ENCODE data around the gene CTNNA3. TPM values are rescaled to one million over a fixed set of nuclear protein-coding genes. Genes with fewer than 3 reads are reported as not detected.

Gene CTNNA3
- total RNA-seq, 1 experiment from 2014 or later: 0.32 TPM

- Histone ChIP-seq H2AFZ (ENCODE audit: low read depth, low read length, poor library complexity, severe bottlenecking) (no peak overlapping the region), H3K27ac (ENCODE audit: low read depth, low read length) (no peak overlapping the region), H3K4me3 (replicated peaks in 1 of 2; ENCODE audit: low read depth in 1 of 2, low read length in 2 of 2) (no peak overlapping the region), H3K4me1 (ENCODE audit: control insufficient read depth in 1 of 2, insufficient read depth in 2 of 2, low read length in 2 of 2) (no peaks in the 10 kb centered on the region), H3K4me2 (ENCODE audit: low read length) (no peak overlapping the region), H3K9ac (ENCODE audit: low read length) (no peak overlapping the region), H3K9me2 (ENCODE audit: insufficient read depth) (no peaks in the 10 kb centered on the region), H4K20me1 (ENCODE audit: insufficient read depth) (no peaks in the 10 kb centered on the region), H3K79me2 (ENCODE audit: insufficient read depth, low read length) (no peaks in the 10 kb centered on the region), H3K36me3 (ENCODE audit: control insufficient read depth in 1 of 2, insufficient read depth in 2 of 2, low read length in 2 of 2) (no peaks in the 10 kb centered on the region), H3K9me3 (ENCODE audit: control insufficient read depth in 1 of 2, insufficient read depth in 1 of 2, low read depth in 1 of 2, low read length in 2 of 2) (no peaks in the 10 kb centered on the region), H3K27me3 (ENCODE audit: insufficient read depth, low read length) (no peaks in the 10 kb centered on the region)
- TF ChIP-seq SIN3A (IDR thresholded peaks at IDR 0.05; ENCODE audit: low read depth) (no peak), ZFX (IDR thresholded peaks at IDR 0.05) (no peak), YY1 (IDR thresholded peaks at IDR 0.05; ENCODE audit: extremely low read depth, insufficient replicate concordance, low read depth, low read length) (no peak), JUND (IDR thresholded peaks at IDR 0.05) (no peak), TCF7L2 (IDR thresholded peaks at IDR 0.05; ENCODE audit: borderline replicate concordance, extremely low read depth, insufficient read depth, insufficient read length) (no peak), POLR2A (IDR thresholded peaks at IDR 0.05; ENCODE audit: borderline replicate concordance, extremely low read depth, insufficient read depth, insufficient read length) (no peak), EGR1 (IDR thresholded peaks at IDR 0.05; ENCODE audit: low read depth) (no peak)
- ChIA-PET POLR2A (no interaction called here), CTCF (no interaction called here), RAD21 (ENCODE audit: low non-redundant PET in 1 of 2, low total read pairs in 2 of 2, uncharacterized antibody in 2 of 2, unreplicated experiment in 2 of 2) (no interaction called here)
- BruUV-seq (replicated peaks): no TSS peak
- DNase-seq (ENCODE audit: low read depth, low spot score) (no peak), ATAC-seq (no peak)
- intact Hi-C loops (cut with micrococcal nuclease): no loop called here
Observed at GRCh38 chr10:67622984-67623383, 73.0 kb downstream of the CTNNA3 start.

GRCh38 chr10:67622511-67622910, 73.5 kb downstream of the CTNNA3 start:
- no peak overlapping the region for H2AFZ ChIP-seq (ENCODE audit: low read depth, low read length, poor library complexity, severe bottlenecking)
- no peaks in the 10 kb centered on the region for H3K4me1 ChIP-seq (ENCODE audit: control insufficient read depth in 1 of 2, insufficient read depth in 2 of 2, low read length in 2 of 2)
- H3K9me3 ChIP-seq (ENCODE audit: control insufficient read depth in 1 of 2, insufficient read depth in 1 of 2, low read depth in 1 of 2, low read length in 2 of 2): no peaks in the 10 kb centered on the region
- no peak overlapping the region for H3K4me2 ChIP-seq (ENCODE audit: low read length)
- RAD21 ChIA-PET (ENCODE audit: low non-redundant PET in 1 of 2, low total read pairs in 2 of 2, uncharacterized antibody in 2 of 2, unreplicated experiment in 2 of 2): no interaction called here
- DNase-seq (ENCODE audit: low read depth, low spot score) (no peak), ATAC-seq (no peak)
- no peaks in the 10 kb centered on the region for H3K9me2 ChIP-seq (ENCODE audit: insufficient read depth)
- no TSS peak for BruUV-seq (replicated peaks)
- H3K27ac ChIP-seq (ENCODE audit: low read depth, low read length): no peak overlapping the region
- no peaks in the 10 kb centered on the region for H3K27me3 ChIP-seq (ENCODE audit: insufficient read depth, low read length)
- CTCF ChIA-PET: no interaction called here
- no peak overlapping the region for H3K9ac ChIP-seq (ENCODE audit: low read length)
- H3K4me3 ChIP-seq (replicated peaks in 1 of 2; ENCODE audit: low read depth in 1 of 2, low read length in 2 of 2): no peak overlapping the region
- POLR2A ChIA-PET: no interaction called here
- H3K79me2 ChIP-seq (ENCODE audit: insufficient read depth, low read length): no peaks in the 10 kb centered on the region
- intact Hi-C loops (cut with micrococcal nuclease): no loop called here
- H3K36me3 ChIP-seq (ENCODE audit: control insufficient read depth in 1 of 2, insufficient read depth in 2 of 2, low read length in 2 of 2): no peaks in the 10 kb centered on the region
- H4K20me1 ChIP-seq (ENCODE audit: insufficient read depth): no peaks in the 10 kb centered on the region
- TF ChIP-seq ATF3 (IDR thresholded peaks at IDR 0.05): no peak
- TF ChIP-seq, protein P1, sequence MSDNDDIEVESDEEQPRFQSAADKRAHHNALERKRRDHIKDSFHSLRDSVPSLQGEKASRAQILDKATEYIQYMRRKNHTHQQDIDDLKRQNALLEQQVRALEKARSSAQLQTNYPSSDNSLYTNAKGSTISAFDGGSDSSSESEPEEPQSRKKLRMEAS (IDR thresholded peaks at IDR 0.05): no peak
- TF ChIP-seq CBX3 (IDR thresholded peaks at IDR 0.05; ENCODE audit: low read depth): no peak
- TF ChIP-seq ZBTB33 (IDR thresholded peaks at IDR 0.05; ENCODE audit: extremely low read depth, insufficient replicate concordance, low read length): no peak
- no peak for TF ChIP-seq SRF (IDR thresholded peaks at IDR 0.05; ENCODE audit: low read depth)
- no peak for TF ChIP-seq SIN3A (IDR thresholded peaks at IDR 0.05; ENCODE audit: low read depth)
- no peak for TF ChIP-seq YY1 (IDR thresholded peaks at IDR 0.05; ENCODE audit: extremely low read depth, insufficient replicate concordance, low read depth, low read length)
- TF ChIP-seq REST (IDR thresholded peaks at IDR 0.05; ENCODE audit: low read depth): no peak
